ENCODE measurements around the gene ZNRF4.

Gene ZNRF4

DNA sequence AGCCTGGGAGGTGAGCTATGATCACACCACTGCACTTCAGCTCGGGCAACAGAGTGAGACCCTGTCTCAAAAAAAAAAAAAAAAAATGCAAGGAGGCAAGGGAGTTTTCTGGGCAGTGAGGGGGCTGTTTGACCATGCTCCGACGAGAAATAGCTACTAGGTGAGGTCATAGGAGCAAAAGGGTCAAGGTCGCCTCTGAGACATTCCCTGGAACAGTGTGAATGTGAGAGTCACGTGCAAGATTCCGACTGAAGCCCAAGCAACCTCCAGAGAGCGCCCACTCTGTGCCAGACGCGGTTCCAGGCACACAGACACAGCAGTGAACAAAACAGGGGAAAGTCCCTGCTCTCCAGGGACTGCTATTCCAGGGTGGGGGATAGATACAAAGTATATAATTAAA, 2.5 kb downstream of the ZNRF4 start:
- no peaks in the 10 kb centered on the region for H3K4me1 ChIP-seq (ENCODE audit: insufficient read depth, low read length, severe bottlenecking)
- TF ChIP-seq EZH2 (IDR thresholded peaks at IDR 0.05; ENCODE audit: borderline replicate concordance, low read length) (no peak), CTCF (IDR thresholded peaks at IDR 0.05; ENCODE audit: low read length) (no peak)
- no peak overlapping the region for H2AFZ ChIP-seq (ENCODE audit: low read length)
- no peak overlapping the region for H3K27ac ChIP-seq (ENCODE audit: low read depth, low read length, poor library complexity, severe bottlenecking)
- H3K9ac ChIP-seq (ENCODE audit: low read length), result no peak overlapping the region
- H3K9me3 ChIP-seq (ENCODE audit: low read length), result no peaks in the 10 kb centered on the region
- H3K4me3 ChIP-seq (ENCODE audit: low read depth, low read length, poor library complexity, severe bottlenecking), result no peak overlapping the region
- H3K36me3 ChIP-seq (ENCODE audit: insufficient read depth, low read length), result no peaks in the 10 kb centered on the region
- no peak overlapping the region for H3K4me2 ChIP-seq (ENCODE audit: low read length)
- H3K79me2 ChIP-seq (ENCODE audit: insufficient read depth, low read length), result no peaks in the 10 kb centered on the region
- H3K9me2 ChIP-seq (ENCODE audit: low read depth, low read length), result no peaks in the 10 kb centered on the region
- H3K27me3 ChIP-seq (ENCODE audit: insufficient read depth, low read length), result no peaks in the 10 kb centered on the region; the same call in 1 of the 2 replicates
- H3F3A ChIP-seq (ENCODE audit: insufficient read depth, low read length), result no peaks in the 10 kb centered on the region
- H4K20me1 ChIP-seq (ENCODE audit: insufficient read depth, low read length), result no peaks in the 10 kb centered on the region

GRCh38 chr19:5458420-5458819, 3.2 kb downstream of the ZNRF4 start:
- Histone ChIP-seq H3F3A (ENCODE audit: insufficient read depth, low read length) (no peaks in the 10 kb centered on the region), H3K79me2 (ENCODE audit: insufficient read depth, low read length) (no peaks in the 10 kb centered on the region), H2AFZ (ENCODE audit: low read length) (no peak overlapping the region), H3K9me2 (ENCODE audit: low read depth, low read length) (no peaks in the 10 kb centered on the region), H3K9ac (ENCODE audit: low read length) (no peak overlapping the region), H3K4me1 (ENCODE audit: insufficient read depth, low read length, severe bottlenecking) (no peaks in the 10 kb centered on the region), H3K27ac (ENCODE audit: low read depth, low read length, poor library complexity, severe bottlenecking) (no peak overlapping the region), H3K4me2 (ENCODE audit: low read length) (no peak overlapping the region), H3K9me3 (ENCODE audit: low read length) (no peaks in the 10 kb centered on the region), H4K20me1 (ENCODE audit: insufficient read depth, low read length) (no peaks in the 10 kb centered on the region), H3K27me3 (ENCODE audit: insufficient read depth, low read length) (no peaks in the 10 kb centered on the region; the same call in 1 of the 2 replicates), H3K4me3 (ENCODE audit: low read depth, low read length, poor library complexity, severe bottlenecking) (no peak overlapping the region), H3K36me3 (ENCODE audit: insufficient read depth, low read length) (no peaks in the 10 kb centered on the region)
- TF ChIP-seq EZH2 (IDR thresholded peaks at IDR 0.05; ENCODE audit: borderline replicate concordance, low read length) (no peak), CTCF (IDR thresholded peaks at IDR 0.05; ENCODE audit: low read length) (no peak)

GRCh38 chr19:5459360-5459759, 4.1 kb downstream of the ZNRF4 start:
- Histone ChIP-seq H3K4me2 (ENCODE audit: low read length) (no peak overlapping the region), H3K9me2 (ENCODE audit: low read depth, low read length) (no peaks in the 10 kb centered on the region), H3K27me3 (ENCODE audit: insufficient read depth, low read length) (no peaks in the 10 kb centered on the region; the same call in 1 of the 2 replicates), H3K9me3 (ENCODE audit: low read length) (no peaks in the 10 kb centered on the region), H3K4me3 (ENCODE audit: low read depth, low read length, poor library complexity, severe bottlenecking) (no peak overlapping the region), H2AFZ (ENCODE audit: low read length) (no peak overlapping the region), H3K27ac (ENCODE audit: low read depth, low read length, poor library complexity, severe bottlenecking) (no peak overlapping the region), H4K20me1 (ENCODE audit: insufficient read depth, low read length) (no peaks in the 10 kb centered on the region), H3K36me3 (ENCODE audit: insufficient read depth, low read length) (no peaks in the 10 kb centered on the region), H3F3A (ENCODE audit: insufficient read depth, low read length) (no peaks in the 10 kb centered on the region), H3K9ac (ENCODE audit: low read length) (no peak overlapping the region), H3K79me2 (ENCODE audit: insufficient read depth, low read length) (no peaks in the 10 kb centered on the region), H3K4me1 (ENCODE audit: insufficient read depth, low read length, severe bottlenecking) (no peaks in the 10 kb centered on the region)
- no peak for TF ChIP-seq EZH2 (IDR thresholded peaks at IDR 0.05; ENCODE audit: borderline replicate concordance, low read length)
- no peak for TF ChIP-seq CTCF (IDR thresholded peaks at IDR 0.05; ENCODE audit: low read length)
